ENCODE measurements around the gene DEFB110. TPM values are rescaled to one million over a fixed set of nuclear protein-coding genes. Genes with fewer than 3 reads are reported as not detected.

The DEFB110 gene
- total RNA-seq, 4 donors from 2014 or later: not detected

GRCh38 chr6:49982046-49982445 is 39.7 kb downstream of the DEFB110 start:
- DNase-seq (ENCODE audit: extremely low spot score): no peak
- intact Hi-C loops (cut with DNase I): no loop called here
- 53% methylated on average over 2 of the region's 2 CpGs for WGBS
- Histone ChIP-seq H3K36me3 (no peaks in the 10 kb centered on the region), H3K27ac (replicated peaks in 1 of 4) (peak overlapping the region in 1 of 4 donors; percentile 31), H3K4me3 (no peak overlapping the region), H3K4me1 (peaks cover 0 to 21% (median 10%) of the 10 kb centered on the region in 4 donors), H3K9me3 (no peaks in the 10 kb centered on the region), H3K27me3 (no peaks in the 10 kb centered on the region)
- TF ChIP-seq CTCF (IDR thresholded peaks at IDR 0.05): no peak
- TF ChIP-seq POLR2A (IDR thresholded peaks at IDR 0.05; ENCODE audit: low read depth): no peak
- TF ChIP-seq EP300 (IDR thresholded peaks at IDR 0.05): no peak
- no peak for TF ChIP-seq POLR2AphosphoS5 (IDR thresholded peaks at IDR 0.05)

- peaks cover 0 to 17% (median 7%) of the 10 kb centered on the region in 4 donors for H3K4me1 ChIP-seq
- no peak overlapping the region for H3K27ac ChIP-seq (replicated peaks in 1 of 4)
- WGBS: 59% methylated on average over 1 of the region's 1 CpG
- no peak for DNase-seq (ENCODE audit: extremely low spot score)
- no peaks in the 10 kb centered on the region for H3K9me3 ChIP-seq
- intact Hi-C loops (cut with DNase I): no loop called here
- H3K4me3 ChIP-seq: no peak overlapping the region
- H3K36me3 ChIP-seq: no peaks in the 10 kb centered on the region
- no peak for TF ChIP-seq CTCF (IDR thresholded peaks at IDR 0.05)
- no peak for TF ChIP-seq EP300 (IDR thresholded peaks at IDR 0.05)
- no peak for TF ChIP-seq POLR2AphosphoS5 (IDR thresholded peaks at IDR 0.05)
- no peak for TF ChIP-seq POLR2A (IDR thresholded peaks at IDR 0.05; ENCODE audit: low read depth)
- H3K27me3 ChIP-seq: no peaks in the 10 kb centered on the region
Measured at GRCh38 chr6:49980898-49981297, 40.9 kb downstream of the DEFB110 start.

GRCh38 chr6:49979584-49979983 is 42.2 kb downstream of the DEFB110 start:
- TF ChIP-seq EP300 (IDR thresholded peaks at IDR 0.05) (no peak), POLR2AphosphoS5 (IDR thresholded peaks at IDR 0.05) (no peak), POLR2A (IDR thresholded peaks at IDR 0.05; ENCODE audit: low read depth) (no peak), CTCF (IDR thresholded peaks at IDR 0.05) (no peak)
- no peak overlapping the region for H3K27ac ChIP-seq (replicated peaks in 1 of 4)
- no peaks in the 10 kb centered on the region for H3K27me3 ChIP-seq
- peaks cover 0 to 17% (median 7%) of the 10 kb centered on the region in 4 donors for H3K4me1 ChIP-seq
- 89% methylated on average over 4 of the region's 4 CpGs for WGBS
- H3K4me3 ChIP-seq: no peak overlapping the region
- intact Hi-C loops (cut with DNase I): no loop called here
- no peak for DNase-seq (ENCODE audit: extremely low spot score)
- no peaks in the 10 kb centered on the region for H3K36me3 ChIP-seq
- no peaks in the 10 kb centered on the region for H3K9me3 ChIP-seq

- Histone ChIP-seq H3K4me3 (peak overlapping the region; percentile 23 to 45 (median 37)), H3K4me1 (peaks cover 0 to 17% (median 7%) of the 10 kb centered on the region in 4 donors), H3K27me3 (no peaks in the 10 kb centered on the region), H3K36me3 (no peaks in the 10 kb centered on the region), H3K27ac (replicated peaks in 1 of 4) (no peak overlapping the region), H3K9me3 (no peaks in the 10 kb centered on the region)
- 40% methylated on average over 3 of the region's 3 CpGs for WGBS
- DNase-seq (ENCODE audit: extremely low spot score): no peak
- TF ChIP-seq POLR2A (IDR thresholded peaks at IDR 0.05; ENCODE audit: low read depth): no peak
- no peak for TF ChIP-seq CTCF (IDR thresholded peaks at IDR 0.05)
- no peak for TF ChIP-seq EP300 (IDR thresholded peaks at IDR 0.05)
- TF ChIP-seq POLR2AphosphoS5 (IDR thresholded peaks at IDR 0.05): no peak
- intact Hi-C loops (cut with DNase I): no loop called here
Measured at GRCh38 chr6:49978332-49979226, 43.2 kb downstream of the DEFB110 start.

Measured in esophagus muscularis mucosa (tissue), 4 donors.